Measurements from ENCODE around the gene ARID5A.

- TF ChIP-seq, protein P1, sequence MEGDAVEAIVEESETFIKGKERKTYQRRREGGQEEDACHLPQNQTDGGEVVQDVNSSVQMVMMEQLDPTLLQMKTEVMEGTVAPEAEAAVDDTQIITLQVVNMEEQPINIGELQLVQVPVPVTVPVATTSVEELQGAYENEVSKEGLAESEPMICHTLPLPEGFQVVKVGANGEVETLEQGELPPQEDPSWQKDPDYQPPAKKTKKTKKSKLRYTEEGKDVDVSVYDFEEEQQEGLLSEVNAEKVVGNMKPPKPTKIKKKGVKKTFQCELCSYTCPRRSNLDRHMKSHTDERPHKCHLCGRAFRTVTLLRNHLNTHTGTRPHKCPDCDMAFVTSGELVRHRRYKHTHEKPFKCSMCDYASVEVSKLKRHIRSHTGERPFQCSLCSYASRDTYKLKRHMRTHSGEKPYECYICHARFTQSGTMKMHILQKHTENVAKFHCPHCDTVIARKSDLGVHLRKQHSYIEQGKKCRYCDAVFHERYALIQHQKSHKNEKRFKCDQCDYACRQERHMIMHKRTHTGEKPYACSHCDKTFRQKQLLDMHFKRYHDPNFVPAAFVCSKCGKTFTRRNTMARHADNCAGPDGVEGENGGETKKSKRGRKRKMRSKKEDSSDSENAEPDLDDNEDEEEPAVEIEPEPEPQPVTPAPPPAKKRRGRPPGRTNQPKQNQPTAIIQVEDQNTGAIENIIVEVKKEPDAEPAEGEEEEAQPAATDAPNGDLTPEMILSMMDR (IDR thresholded peaks at IDR 0.05): no peak
- no peak for TF ChIP-seq POLR2A (IDR thresholded peaks at IDR 0.05)
These were observed 648 bp downstream of the ARID5A start for GRCh38 chr2:96537066-96537733.
